T47D (cell line): Measurements from ENCODE around the gene HBA1.
"Not testable (repeated sequence)": the region's sequence is repeated elsewhere in the genome, so short reads cannot be mapped to it uniquely, and the experiment has no call there.

ENCODE experiments used
- DNase-seq, 2 experiments: peaks; one replicate each; pipeline versions ENCODE4 v3.0.0 to v3.0.0-alpha.2; 2011 to 2012; ENCODE audit warnings: low read depth in 1 of 2, low spot score in 1 of 2
- JUND ChIP-seq: IDR thresholded peaks from 2 replicates; pipeline ENCODE4 v1.6.1; 2012; ENCODE audit warnings: low read depth
- in situ Hi-C: cut with HindIII; loops from 2 replicates; pipeline ENCODE4 v1.10.0; 2016; ENCODE audit warnings: low sequenced_read_pairs, low pct_unique_long_range_greater_than_20kb

HBA1 gene

DNA sequence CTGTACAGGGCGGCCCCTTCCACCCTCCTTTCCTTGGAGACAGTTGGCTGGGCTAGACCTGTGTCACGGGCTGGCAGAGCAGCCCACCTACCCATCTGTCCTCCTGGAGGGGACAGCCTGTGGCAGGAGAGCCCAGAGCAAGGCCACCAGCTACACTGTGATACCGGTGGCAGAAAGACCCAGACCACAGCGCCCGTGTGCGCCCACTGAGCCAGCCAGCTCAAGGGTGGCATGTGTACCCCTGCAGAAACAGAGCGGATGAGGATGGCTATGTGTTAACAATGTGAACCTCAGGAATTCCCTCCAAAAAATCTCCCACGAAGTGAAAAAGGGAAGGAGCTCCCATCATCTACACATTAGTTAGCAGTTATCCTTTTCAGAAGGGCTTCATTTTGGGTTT, 10.8 kb downstream of the HBA1 start:
- DNase-seq = no peak
- TF ChIP-seq JUND = no peak
- in situ Hi-C loops = no loop called here

GRCh38 chr16:188674-189073, 12.2 kb downstream of the HBA1 start:
- in situ Hi-C loops = no loop called here
- DNase-seq = peak in 1 of 2 experiments; percentile 56
- TF ChIP-seq JUND = no peak

DNA sequence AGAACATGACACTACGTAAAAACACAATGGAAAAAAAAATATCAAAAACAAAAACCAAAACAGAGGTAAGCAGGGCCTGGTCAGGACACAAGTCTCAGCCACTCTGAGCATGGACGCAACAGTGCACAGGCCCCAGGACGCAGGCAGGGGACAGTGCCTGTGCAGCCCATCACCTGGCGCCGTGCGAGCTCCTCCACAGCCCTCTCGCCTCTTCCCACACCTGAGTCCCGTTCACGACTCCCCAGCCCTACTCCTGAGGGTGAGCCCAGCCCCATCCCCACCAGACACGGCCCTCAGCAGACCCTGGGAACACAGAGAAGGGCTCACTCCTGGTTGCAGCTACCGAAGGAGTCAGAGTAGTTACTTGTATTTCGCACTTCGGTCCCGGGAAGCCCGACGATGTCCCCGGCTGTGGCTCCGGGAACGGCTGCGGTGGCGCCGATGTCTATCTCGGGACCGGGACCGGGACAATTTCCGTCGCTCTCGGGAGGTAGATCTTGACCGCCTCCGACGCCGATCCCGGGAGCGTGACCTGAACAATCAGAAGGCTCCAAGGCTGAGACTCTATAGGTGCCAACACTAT, 13.2 kb downstream of the HBA1 start:
- in situ Hi-C loops = no loop called here
- TF ChIP-seq JUND = no peak
- DNase-seq = no peak

GRCh38 chr16:191831-192230, 15.4 kb downstream of the HBA1 start:
- TF ChIP-seq JUND = no peak
- no peak for DNase-seq
- in situ Hi-C loops = no loop called here

GRCh38 chr16:192686-193085, 16.2 kb downstream of the HBA1 start:
- in situ Hi-C loops = no loop called here

GRCh38 chr16:193441-193840, 17.0 kb downstream of the HBA1 start:
- in situ Hi-C loops = no loop called here
- DNase-seq = no peak
- TF ChIP-seq JUND = no peak

More at GRCh38 chr16:192686-193085, 16.2 kb downstream of the HBA1 start:
- no peak for DNase-seq
- TF ChIP-seq JUND = no peak

DNA sequence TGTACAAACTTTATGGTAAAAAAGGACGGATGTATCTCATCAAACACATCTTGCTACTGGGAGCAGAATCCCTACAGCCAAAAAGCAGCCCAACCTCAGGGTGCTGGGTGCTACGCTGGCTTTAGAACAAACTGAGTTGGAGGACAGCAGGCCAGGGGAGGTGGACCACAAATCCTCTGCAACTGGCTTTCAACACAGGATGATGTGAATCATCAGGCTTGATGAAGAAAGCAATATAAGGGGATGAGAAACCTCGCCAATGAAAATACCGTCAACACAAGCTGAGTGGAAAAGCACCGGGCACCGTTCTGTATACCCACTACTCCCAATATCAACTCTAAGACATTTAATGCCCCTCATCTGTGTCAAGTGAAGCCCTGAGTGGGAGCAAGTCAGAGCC, 18.0 kb downstream of the HBA1 start:
- TF ChIP-seq JUND = no peak

GRCh38 chr16:200388-200787, 23.9 kb downstream of the HBA1 start:
- TF ChIP-seq JUND = no peak
- in situ Hi-C loops = no loop called here
- no peak for DNase-seq

More for the DNA sequence above, 18.0 kb downstream of the HBA1 start:
- in situ Hi-C loops = no loop called here
- no peak for DNase-seq

- in situ Hi-C loops = no loop called here
- DNase-seq = no peak
- TF ChIP-seq JUND = no peak
These were observed 26.8 kb downstream of the HBA1 start for GRCh38 chr16:203246-203645.

DNA sequence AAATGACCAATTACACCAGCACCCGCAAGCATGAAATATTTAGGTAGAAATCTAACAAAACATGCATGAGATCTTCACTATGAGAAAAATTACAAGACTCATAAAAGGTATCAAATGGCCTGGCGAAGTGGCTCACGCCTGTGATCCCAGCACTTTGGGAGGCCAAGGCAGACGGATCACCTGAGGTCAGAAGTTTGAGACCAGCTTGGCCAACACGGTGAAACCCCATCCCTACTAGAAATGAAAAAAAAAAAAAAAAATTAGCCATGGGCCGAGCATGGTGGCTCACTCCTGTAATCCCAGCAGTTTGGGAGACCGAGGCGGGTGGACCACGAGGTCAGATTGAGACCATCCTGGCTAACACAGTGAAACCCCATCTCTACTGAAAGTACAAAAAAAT, 27.6 kb downstream of the HBA1 start:
- DNase-seq, in situ Hi-C loops: not testable (repeated sequence)

GRCh38 chr16:209359-209758, 32.9 kb downstream of the HBA1 start:
- in situ Hi-C loops = not testable (repeated sequence)

GRCh38 chr16:211631-212180, 35.2 kb downstream of the HBA1 start:
- in situ Hi-C loops = not testable (repeated sequence)

More at GRCh38 chr16:209359-209758, 32.9 kb downstream of the HBA1 start:
- not testable (repeated sequence) for DNase-seq

DNA sequence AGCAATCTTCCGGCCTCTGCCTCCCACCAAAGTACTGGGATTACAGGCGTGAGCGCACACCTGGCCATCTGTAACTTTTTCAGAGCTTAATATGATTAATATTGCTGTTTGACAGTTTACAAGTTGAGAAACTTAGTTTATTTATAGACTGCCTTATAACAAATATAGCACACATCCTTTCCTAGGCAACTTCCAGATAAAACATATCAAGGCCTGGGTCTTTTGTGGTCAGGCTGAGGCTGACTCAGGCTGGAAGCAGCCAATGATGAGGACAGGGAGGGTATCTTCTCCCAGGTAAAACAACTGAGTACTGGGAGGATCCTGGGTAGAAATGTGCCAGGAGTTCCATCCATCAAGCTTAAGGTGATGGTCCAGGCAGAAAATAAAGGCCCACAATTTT, 36.5 kb downstream of the HBA1 start:
- TF ChIP-seq JUND = no peak
- no peak for DNase-seq
- in situ Hi-C loops = no loop called here

More at GRCh38 chr16:211631-212180, 35.2 kb downstream of the HBA1 start:
- not testable (repeated sequence) for DNase-seq

DNA sequence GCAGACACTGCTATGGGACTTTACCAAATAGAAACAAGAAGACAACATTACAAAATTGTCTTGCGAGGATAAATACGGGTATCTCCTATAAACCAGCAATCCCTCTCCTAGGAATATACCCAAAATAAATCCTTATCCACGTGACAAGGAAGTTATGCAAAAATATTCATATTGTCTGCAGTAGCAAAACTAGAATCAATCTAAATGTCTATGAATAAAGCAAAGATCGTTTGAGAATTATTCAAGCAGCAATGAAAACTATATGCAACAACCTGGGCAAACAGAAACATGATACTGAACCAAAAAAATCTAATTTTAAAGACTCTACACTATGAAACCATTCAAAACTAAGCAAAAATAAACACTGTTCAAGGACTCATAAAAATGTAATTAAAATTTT, 43.5 kb downstream of the HBA1 start:
- no peak for TF ChIP-seq JUND
- in situ Hi-C loops = no loop called here
- no peak for DNase-seq
